Activated T-helper 2 cell treated with anti-CD3 and anti-CD28 coated beads, Interferon-gamma antibody, Interleukin-2, Interleukin-4, amounts not matched to agents 10 μg/mL and 5 μg/mL and 100 μg/mL, durations not matched to agents 14 hours and 24 hours and 36 hours (primary cell): ENCODE measurements around the gene SAA4. TPM values are rescaled to one million over a fixed set of nuclear protein-coding genes. Genes with fewer than 3 reads are reported as not detected.
A peak's percentile ranks its signal among the peaks of the same experiment; 100 is the strongest.
"Not testable (repeated sequence)": the region's sequence is repeated elsewhere in the genome, so short reads cannot be mapped to it uniquely, and the experiment has no call there.

ENCODE experiments used
- DNase-seq: peaks from one replicate; pipeline ENCODE4 v3.0.0; 2021; ENCODE audit warnings: low spot score
- H3K27ac Mint-ChIP-seq: one replicate; pipeline ENCODE4 v1.8.0; 2021; ENCODE audit warnings: mixed read lengths
- H3K27me3 Mint-ChIP-seq: one replicate; pipeline ENCODE4 v1.8.0; 2021; ENCODE audit warnings: low read depth, mixed read lengths
- H3K36me3 Mint-ChIP-seq: one replicate; pipeline ENCODE4 v1.8.0; 2021; ENCODE audit warnings: low read depth, mixed read lengths
- H3K4me1 Mint-ChIP-seq: one replicate; pipeline ENCODE4 v1.8.0; 2021; ENCODE audit warnings: low read depth, mixed read lengths
- H3K4me3 Mint-ChIP-seq: one replicate; pipeline ENCODE4 v1.8.0; 2021; ENCODE audit warnings: low read depth, mild to moderate bottlenecking, moderate library complexity, mixed read lengths
- H3K9me3 Mint-ChIP-seq: one replicate; pipeline ENCODE4 v1.8.0; 2021; ENCODE audit warnings: mixed read lengths
- intact Hi-C: fragments of 100-400 bp; cut with micrococcal nuclease; formaldehyde crosslinking; loops from one replicate; pipeline ENCODE4 v1.15.1; 2023
- total RNA-seq: library from RNA; stranded (reverse); gene quantifications from 2 replicates; pipeline ENCODE4 v1.2.3, GENCODE V29; 2022

SAA4 gene
- total RNA-seq, result not detected in 2 replicates

GRCh38 chr11:18236664-18237356, at the start of gene SAA4:
Gene SAA4, minus strand, starts transcription at chr11:18236802. Its CDS starts 876 bp downstream, at chr11:18235926.
- Mint-ChIP-seq H3K27ac (no peak within 1 kb of the TSS), H3K9me3 (no peaks in the 10 kb centered on the region), H3K4me1 (peaks cover 1% of the 10 kb centered on the region), H3K36me3 (no peaks in the 10 kb centered on the region), H3K27me3 (peaks cover 63% of the 10 kb centered on the region), H3K4me3 (no peak within 1 kb of the TSS)
- no peak for DNase-seq
- intact Hi-C loops, result no loop called here

DNA sequence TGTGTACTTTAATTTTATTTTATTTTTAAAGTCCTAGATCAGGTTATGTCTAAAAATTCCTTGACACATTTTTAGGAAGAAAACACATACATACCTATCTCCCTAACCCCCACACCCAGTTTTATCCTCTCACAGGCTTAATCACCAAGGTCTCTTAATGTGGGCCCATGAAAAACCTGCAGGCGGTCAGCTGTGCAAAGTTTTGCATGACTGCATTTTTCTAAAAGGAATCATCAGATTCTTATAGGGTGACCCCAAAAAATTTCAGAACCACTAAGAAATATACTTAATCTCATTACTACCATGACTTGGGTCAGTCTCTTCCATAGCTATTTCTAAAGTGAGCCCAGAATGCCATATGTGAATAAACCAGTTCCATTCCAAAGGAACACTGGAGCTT, 49.2 kb upstream of the SAA4 start:
- peaks cover 61% of the 10 kb centered on the region for H3K36me3 Mint-ChIP-seq
- H3K9me3 Mint-ChIP-seq, result no peaks in the 10 kb centered on the region
- H3K4me1 Mint-ChIP-seq, result peaks cover 5% of the 10 kb centered on the region
- intact Hi-C loops, result no loop called here
- H3K27ac Mint-ChIP-seq, result no peak overlapping the region
- DNase-seq, result no peak
- no peak overlapping the region for H3K4me3 Mint-ChIP-seq
- no peaks in the 10 kb centered on the region for H3K27me3 Mint-ChIP-seq

DNA sequence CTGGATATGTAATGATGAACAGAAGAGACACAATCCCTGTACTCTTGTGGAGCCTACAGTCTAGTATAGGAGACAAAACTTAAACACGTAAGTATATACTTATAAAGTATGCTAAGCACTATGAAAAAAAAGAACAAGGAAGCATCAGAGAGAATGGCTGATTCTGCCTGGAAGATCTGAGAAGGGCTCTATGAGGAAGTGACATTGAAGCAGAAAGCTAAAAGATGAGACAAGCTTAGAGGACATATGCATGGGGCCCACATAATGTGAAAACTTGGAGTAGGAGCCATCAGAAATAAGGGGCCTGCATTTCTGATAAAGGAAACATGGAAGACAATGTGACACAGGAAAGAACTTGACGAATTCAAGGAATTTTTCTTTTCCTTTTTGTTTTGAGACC, 46.0 kb upstream of the SAA4 start:
- intact Hi-C loops, result no loop called here
- Mint-ChIP-seq H3K27ac (no peak overlapping the region), H3K9me3 (no peaks in the 10 kb centered on the region), H3K4me3 (no peak overlapping the region), H3K27me3 (no peaks in the 10 kb centered on the region), H3K4me1 (peaks cover 22% of the 10 kb centered on the region), H3K36me3 (peaks cover 64% of the 10 kb centered on the region)
- no peak for DNase-seq

DNA sequence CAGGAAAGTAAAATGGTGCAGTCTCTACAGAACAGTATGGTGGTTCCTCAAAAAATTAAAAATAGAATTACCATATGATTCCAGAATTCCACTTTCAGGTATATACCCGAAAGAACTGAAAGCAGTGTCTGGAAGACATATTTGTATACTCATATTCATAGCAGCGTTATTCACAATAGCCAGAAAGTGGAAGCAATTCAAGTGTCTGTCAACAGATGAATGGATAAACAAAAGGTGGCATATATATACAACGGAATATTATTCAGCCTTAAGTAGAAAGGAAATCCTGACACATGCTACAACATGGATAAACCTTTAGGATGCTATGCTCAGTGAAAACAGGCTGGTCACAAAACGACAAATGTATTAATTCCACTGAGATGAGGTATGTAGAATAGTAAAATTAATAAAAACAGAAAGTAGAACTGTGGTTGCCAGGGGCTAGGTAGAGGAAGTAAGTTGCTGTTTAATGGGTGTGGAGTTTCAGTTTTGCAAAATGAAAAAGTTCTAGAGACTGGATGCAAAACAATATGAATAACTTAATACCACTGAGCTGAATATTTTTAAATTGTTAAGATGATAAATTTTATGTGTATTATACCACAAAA, 43.9 kb upstream of the SAA4 start:
- DNase-seq, result no peak
- H3K4me3 Mint-ChIP-seq, result peak overlapping the region; percentile 64

DNA sequence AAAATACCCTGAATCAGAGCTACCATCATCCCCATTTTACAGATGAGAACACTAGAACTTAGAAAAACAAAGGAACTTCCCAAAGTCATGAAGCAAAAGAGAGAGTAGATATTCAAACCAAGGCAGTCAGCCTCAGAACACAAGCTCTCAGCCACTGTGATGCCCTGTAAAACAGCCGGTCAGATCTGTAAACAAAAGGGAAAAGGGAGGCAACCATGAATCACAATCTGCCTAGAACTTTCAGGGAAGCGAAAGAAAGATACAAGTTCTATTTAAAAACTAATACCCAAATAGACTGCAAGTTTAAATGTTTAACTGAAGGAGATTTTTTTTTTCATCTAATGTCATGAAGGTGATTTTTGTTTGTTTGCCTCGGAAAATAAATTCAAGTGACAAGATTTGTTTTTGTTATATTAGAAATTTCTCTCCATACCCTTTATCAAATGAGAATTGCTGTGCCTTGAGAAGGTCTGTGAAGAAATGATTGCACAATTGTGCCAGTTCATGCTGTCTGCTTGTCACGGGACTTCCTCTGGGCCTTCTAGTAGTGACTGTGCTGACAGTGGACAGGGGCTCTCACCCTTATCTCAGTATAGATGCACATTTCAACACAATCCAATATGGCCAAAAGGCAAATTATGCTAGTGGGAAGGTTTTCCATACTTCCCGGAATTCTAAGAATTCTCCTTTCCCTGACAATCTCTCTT, 41.1 kb upstream of the SAA4 start:
- no peak overlapping the region for H3K27ac Mint-ChIP-seq
- H3K27me3 Mint-ChIP-seq, result no peaks in the 10 kb centered on the region
- DNase-seq, result no peak
- H3K36me3 Mint-ChIP-seq, result peaks cover 42% of the 10 kb centered on the region
- intact Hi-C loops, result no loop called here
- H3K4me3 Mint-ChIP-seq, result no peak overlapping the region
- H3K9me3 Mint-ChIP-seq, result no peaks in the 10 kb centered on the region
- H3K4me1 Mint-ChIP-seq, result peaks cover 22% of the 10 kb centered on the region

More for the DNA sequence above, 43.9 kb upstream of the SAA4 start:
- Mint-ChIP-seq H3K36me3 (peaks cover 51% of the 10 kb centered on the region), H3K27me3 (no peaks in the 10 kb centered on the region), H3K27ac (peak overlapping the region; percentile 77), H3K9me3 (no peaks in the 10 kb centered on the region), H3K4me1 (peaks cover 22% of the 10 kb centered on the region)
- intact Hi-C loops, result no loop called here

DNA sequence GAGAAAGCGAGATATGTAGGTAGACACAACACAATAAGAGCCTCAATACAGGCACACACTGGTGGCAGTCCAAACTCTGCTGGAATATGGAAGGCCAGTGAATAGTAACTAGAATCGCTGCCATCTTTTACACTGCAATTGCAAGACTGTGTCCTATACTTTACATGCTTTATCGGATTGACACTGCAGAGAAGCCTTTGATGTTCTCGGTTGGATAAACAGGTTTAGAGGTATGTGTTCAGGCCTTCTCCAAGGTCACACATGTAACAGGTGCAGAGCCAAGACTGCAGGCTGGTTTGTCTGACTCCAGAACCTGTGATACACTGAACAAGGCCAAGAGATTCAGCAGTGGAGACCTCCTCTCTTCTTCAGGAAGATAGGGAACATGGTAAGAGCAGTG, 34.6 kb upstream of the SAA4 start:
- Mint-ChIP-seq H3K27me3 (no peaks in the 10 kb centered on the region), H3K4me3 (no peak overlapping the region), H3K27ac (no peak overlapping the region), H3K4me1 (peaks cover 4% of the 10 kb centered on the region), H3K9me3 (no peaks in the 10 kb centered on the region), H3K36me3 (peaks cover 7% of the 10 kb centered on the region)
- intact Hi-C loops, result no loop called here
- no peak for DNase-seq

DNA sequence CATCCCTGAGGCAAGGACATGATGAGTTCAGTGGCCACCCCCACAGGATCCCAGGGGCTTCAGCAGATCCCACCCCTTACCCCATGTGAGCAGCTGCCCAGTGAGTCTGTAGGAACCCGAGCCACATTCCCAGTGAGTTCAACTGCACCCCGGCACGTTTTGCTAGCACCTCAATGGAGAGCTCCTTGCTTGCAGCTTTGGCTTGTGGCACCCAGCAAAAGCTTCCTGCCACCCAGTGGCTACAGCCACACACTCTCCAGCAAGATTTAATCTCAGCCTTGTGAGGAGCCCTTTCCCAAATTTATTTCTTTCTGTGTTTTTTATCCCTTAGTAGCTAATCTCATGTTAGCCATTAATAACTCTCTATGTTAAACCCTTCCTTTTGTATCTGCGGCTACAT, 33.5 kb upstream of the SAA4 start:
- intact Hi-C loops, result no loop called here
- no peaks in the 10 kb centered on the region for H3K9me3 Mint-ChIP-seq
- H3K4me3 Mint-ChIP-seq, result no peak overlapping the region
- H3K36me3 Mint-ChIP-seq, result peaks cover 4% of the 10 kb centered on the region
- no peak overlapping the region for H3K27ac Mint-ChIP-seq
- H3K27me3 Mint-ChIP-seq, result no peaks in the 10 kb centered on the region
- DNase-seq, result no peak
- H3K4me1 Mint-ChIP-seq, result peaks cover 4% of the 10 kb centered on the region

DNA sequence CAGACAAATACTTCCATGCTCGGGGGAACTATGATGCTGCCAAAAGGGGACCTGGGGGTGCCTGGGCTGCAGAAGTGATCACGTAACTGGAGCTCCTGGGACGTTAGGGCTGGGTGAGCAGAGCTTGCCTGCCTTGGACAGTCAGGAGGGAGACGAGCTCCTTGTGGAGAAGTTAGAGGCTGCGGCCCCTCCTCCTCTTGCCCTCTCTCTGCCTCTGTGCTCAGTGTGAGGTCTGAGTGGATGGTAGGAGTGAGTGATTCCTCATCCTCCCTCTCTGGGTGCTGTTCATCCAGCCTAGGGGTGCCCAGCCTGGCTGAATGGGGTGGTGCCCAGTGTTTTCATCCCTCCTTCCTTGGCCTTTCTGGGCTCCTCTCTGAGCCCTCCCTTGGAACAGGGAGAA, 32.6 kb upstream of the SAA4 start:
- intact Hi-C loops, H3K36me3 Mint-ChIP-seq, H3K4me1 Mint-ChIP-seq: not testable (repeated sequence)

GRCh38 chr11:18267335-18268133, 30.9 kb upstream of the SAA4 start:
- DNase-seq, H3K9me3 Mint-ChIP-seq, H3K36me3 Mint-ChIP-seq, intact Hi-C loops, H3K4me3 Mint-ChIP-seq, H3K27ac Mint-ChIP-seq, H3K27me3 Mint-ChIP-seq: not testable (repeated sequence)
- peaks cover 11% of the 10 kb centered on the region for H3K4me1 Mint-ChIP-seq

More for the DNA sequence above, 32.6 kb upstream of the SAA4 start:
- not testable (repeated sequence) for DNase-seq, H3K9me3 Mint-ChIP-seq, H3K4me3 Mint-ChIP-seq, H3K27me3 Mint-ChIP-seq, H3K27ac Mint-ChIP-seq

GRCh38 chr11:18265949-18266348, 29.3 kb upstream of the SAA4 start, which contains the start of gene SAA1:
Gene SAA1, plus strand, starts transcription at chr11:18266264. Its CDS starts 624 bp downstream, at chr11:18266888.
- Mint-ChIP-seq H3K27ac (no peak within 1 kb of the TSS), H3K4me1 (peaks cover 11% of the 10 kb centered on the region), H3K27me3 (peaks cover 2% of the 10 kb centered on the region), H3K36me3 (no peaks in the 10 kb centered on the region), H3K4me3 (no peak within 1 kb of the TSS), H3K9me3 (no peaks in the 10 kb centered on the region)
- intact Hi-C loops, result no loop called here
- DNase-seq, result no peak

GRCh38 chr11:18264677-18265555, 28.3 kb upstream of the SAA4 start:
- Mint-ChIP-seq H3K9me3 (no peaks in the 10 kb centered on the region), H3K36me3 (no peaks in the 10 kb centered on the region), H3K4me1 (peaks cover 11% of the 10 kb centered on the region), H3K4me3 (no peak overlapping the region), H3K27ac (no peak overlapping the region), H3K27me3 (peaks cover 2% of the 10 kb centered on the region)
- intact Hi-C loops, result no loop called here
- no peak for DNase-seq

- peaks cover 11% of the 10 kb centered on the region for H3K4me1 Mint-ChIP-seq
- intact Hi-C loops, result no loop called here
- DNase-seq, result no peak
- H3K9me3 Mint-ChIP-seq, result no peaks in the 10 kb centered on the region
- H3K36me3 Mint-ChIP-seq, result no peaks in the 10 kb centered on the region
- no peak overlapping the region for H3K27ac Mint-ChIP-seq
- peaks cover 2% of the 10 kb centered on the region for H3K27me3 Mint-ChIP-seq
- no peak overlapping the region for H3K4me3 Mint-ChIP-seq
Observed at GRCh38 chr11:18264035-18264434, 27.4 kb upstream of the SAA4 start.
